ENCODE measurements around the gene WNT10A. TPM values are rescaled to one million over a fixed set of nuclear protein-coding genes. Genes with fewer than 3 reads are reported as not detected.

The WNT10A gene
- 1 to 10 TPM in 1 of 4 donors, under 1 TPM in 1, not detected in 2; 0.36 to 2.3 TPM for total RNA-seq

DNA sequence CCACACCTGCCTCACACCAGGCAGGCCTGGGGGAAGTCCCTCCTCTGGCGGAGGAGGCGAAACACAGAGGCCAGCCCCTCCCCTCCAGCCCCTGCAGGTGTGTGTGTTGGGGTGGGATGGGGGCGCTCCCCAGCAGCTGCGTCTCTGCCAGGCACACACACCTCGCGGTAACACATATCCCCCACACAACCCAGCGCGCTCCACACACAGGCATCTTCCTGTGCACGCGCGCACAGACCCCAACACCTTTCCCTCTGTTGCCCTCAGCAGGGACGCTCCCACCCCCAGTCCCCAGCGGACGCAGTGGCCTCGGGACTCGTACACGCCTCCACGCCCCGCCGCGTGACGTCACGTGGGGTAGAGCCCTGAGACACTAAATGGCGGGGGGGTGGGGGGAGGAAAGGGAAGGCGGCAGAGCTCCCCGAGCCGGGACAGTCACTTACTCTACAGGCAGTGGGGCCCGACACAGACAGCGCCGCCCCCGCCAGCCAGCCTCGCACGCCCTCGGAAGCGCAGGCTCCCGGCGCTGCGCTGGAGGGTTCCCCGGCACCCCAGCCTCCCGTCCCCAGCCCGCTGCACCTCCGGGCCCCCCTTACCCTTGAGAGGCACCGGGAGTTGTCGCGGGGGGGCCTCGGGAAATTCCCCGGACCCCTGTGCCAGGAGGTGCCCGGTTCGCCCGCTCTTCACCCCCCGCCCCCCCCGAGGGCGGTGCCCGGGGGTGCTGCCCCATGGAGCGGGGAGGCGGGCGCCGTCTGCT lies at the start of gene WNT10A:
Gene WNT10A, plus strand, starts transcription at position 751 of the 757 bp plus-strand sequence. CDS start 144 bp downstream, outside the sequence.
- TF ChIP-seq CTCF (IDR thresholded peaks at IDR 0.05) = no peak
- no peak for DNase-seq (ENCODE audit: low spot score)
- peak; percentile 39 for ATAC-seq (ENCODE audit: low FRiP score)

- no peak for ATAC-seq (ENCODE audit: low FRiP score)
- TF ChIP-seq CTCF (IDR thresholded peaks at IDR 0.05) = no peak
- DNase-seq (ENCODE audit: low spot score) = no peak
Measured at GRCh38 chr2:218831378-218831990, 49.2 kb upstream of the WNT10A start, which contains the start of gene PRKAG3. Gene PRKAG3 (minus strand): TSS chr2:218831803.

GRCh38 chr2:218832081-218832480 lies 48.6 kb upstream of the WNT10A start:
- ATAC-seq (ENCODE audit: low FRiP score) (no peak), DNase-seq (ENCODE audit: low spot score) (no peak)
- no peak for TF ChIP-seq CTCF (IDR thresholded peaks at IDR 0.05)

DNA sequence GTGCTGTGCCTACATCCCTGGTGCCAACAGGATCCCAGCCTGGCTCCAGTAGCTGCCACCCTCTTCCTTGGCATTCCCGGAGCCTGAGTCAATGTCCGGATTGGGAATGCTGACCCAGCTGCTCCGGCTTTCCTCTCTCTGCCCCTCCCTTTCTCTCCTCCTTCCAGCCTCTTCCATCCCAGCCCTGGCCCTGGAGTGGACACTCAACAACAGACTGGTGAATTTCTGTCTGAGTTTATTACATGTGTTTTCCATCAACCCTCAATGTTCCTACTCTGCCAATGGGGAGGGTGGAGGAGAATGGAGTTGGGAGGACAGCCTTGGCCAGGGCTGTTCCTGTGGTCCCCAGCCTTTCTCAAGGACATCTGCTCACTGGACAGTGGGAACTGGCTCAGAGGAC lies 48.1 kb upstream of the WNT10A start:
- TF ChIP-seq CTCF (IDR thresholded peaks at IDR 0.05) = no peak
- DNase-seq (ENCODE audit: low spot score) (no peak), ATAC-seq (ENCODE audit: low FRiP score) (no peak)

DNA sequence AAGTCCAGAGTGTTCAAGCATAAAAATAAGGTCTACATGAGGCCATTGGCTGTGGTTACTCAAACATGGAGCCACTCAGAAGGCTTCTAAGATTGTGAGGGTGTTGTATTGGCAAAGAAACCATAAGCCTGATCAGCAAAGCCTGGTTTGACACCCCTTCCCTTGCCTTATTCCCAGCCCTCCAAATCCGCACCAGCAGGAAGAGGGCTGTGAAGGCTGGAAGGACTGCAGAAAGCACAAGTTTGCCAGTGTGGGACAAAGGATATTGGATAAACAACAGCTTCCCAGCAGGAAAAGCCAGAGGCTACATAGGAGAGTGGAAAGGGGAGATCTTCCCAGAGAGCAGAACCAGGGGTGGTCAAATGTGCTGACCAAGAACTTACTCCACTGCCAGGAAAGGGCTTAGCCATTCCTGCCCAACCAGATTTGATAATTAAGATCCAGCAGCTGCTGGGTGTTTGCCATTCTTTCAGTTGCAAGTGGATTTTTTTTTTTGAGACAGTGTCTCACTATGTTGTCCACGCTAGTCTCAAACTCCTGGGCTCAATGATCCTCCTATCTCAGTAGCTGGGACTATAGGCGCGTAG lies 47.5 kb upstream of the WNT10A start:
- no peak for ATAC-seq (ENCODE audit: low FRiP score)
- no peak for TF ChIP-seq CTCF (IDR thresholded peaks at IDR 0.05)
- DNase-seq (ENCODE audit: low spot score) = no peak

GRCh38 chr2:218834685-218835084 lies 46.0 kb upstream of the WNT10A start:
- DNase-seq (ENCODE audit: low spot score) (no peak), ATAC-seq (ENCODE audit: low FRiP score) (no peak)
- no peak for TF ChIP-seq CTCF (IDR thresholded peaks at IDR 0.05)

Measured in omental fat pad (tissue), 4 donors.